HG03025 (cell line): ENCODE data around the gene TMEM135.
"Not testable (repeated sequence)": the region's sequence is repeated elsewhere in the genome, so short reads cannot be mapped to it uniquely, and the experiment has no call there.

Experiments
- ATAC-seq: cut with Tn5 transposase; IDR thresholded peaks from one replicate; pipeline ENCODE4 v1.9.1; 2021; ENCODE audit warnings: mild to moderate bottlenecking, moderate library complexity; ENCODE audit not compliant: unreplicated experiment, low FRiP score

The TMEM135 gene

DNA sequence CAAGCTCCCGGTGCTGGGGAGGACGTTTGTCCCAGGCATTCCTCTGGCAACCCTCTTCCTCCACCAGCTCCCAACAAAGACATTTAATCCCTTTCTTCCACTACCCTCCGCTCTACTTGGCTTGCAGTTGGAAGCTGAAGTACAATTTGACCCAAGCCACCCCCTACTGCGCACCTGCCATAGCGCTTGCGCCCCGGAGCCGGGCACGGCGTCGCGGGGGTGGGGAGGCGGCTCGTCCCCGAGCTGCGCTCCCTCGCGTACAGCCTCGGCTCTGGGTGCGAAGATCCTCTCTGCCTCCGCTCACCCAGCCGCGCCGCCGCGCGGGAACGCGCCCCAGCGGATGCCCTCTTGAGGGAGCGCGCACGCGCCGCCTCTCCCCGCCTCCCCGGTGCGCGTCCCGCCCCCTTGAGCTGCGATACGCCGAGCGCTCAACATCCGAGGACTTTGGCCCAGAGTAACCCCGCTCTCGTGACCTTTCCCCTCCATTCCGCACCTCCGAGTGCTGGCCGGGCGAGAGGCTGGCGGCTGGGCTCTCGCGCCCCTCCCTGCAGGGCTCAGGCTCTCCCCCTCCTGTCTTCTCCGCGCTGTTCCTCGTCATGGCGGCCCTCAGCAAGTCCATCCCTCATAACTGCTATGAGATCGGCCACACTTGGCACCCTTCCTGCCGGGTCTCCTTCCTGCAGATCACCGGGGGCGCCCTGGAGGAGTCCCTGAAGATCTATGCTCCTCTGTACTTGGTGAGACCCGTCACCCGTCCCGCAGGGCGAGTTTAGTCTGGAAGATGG, at the start of gene TMEM135:
TSS of gene TMEM135 (plus strand) at position 485 of the 785 bp plus-strand sequence. CDS start at position 597, 112 bp downstream.
- peak; percentile 99 for ATAC-seq

- no peak for ATAC-seq
Measured at GRCh38 chr11:86988351-86988881, 49.3 kb upstream of the TMEM135 start.

DNA sequence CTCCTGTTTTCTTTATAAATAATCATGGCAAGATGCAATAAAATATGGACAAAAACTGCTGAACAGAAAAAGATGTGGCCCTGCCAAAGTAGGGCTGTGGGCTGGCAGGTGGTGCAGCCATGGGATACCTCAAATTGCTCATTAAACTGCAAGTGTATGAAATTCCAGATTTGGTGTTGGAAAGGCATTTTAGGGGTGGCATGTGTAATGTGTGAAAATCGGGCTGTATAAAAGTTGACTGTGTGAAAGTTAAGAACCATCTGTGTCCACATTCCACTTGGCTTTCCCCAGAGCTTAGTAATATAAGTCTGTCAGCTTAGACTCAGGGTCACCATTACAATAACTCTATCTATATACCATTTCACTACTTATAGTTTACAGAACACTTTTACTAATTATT, 47.7 kb upstream of the TMEM135 start:
- no peak for ATAC-seq

GRCh38 chr11:86990515-86990914, 47.2 kb upstream of the TMEM135 start:
- no peak for ATAC-seq

GRCh38 chr11:86991341-86991740, 46.4 kb upstream of the TMEM135 start:
- ATAC-seq = no peak

- not testable (repeated sequence) for ATAC-seq
Measured at GRCh38 chr11:86992340-86992739, 45.4 kb upstream of the TMEM135 start.

GRCh38 chr11:86993031-86993430, 44.7 kb upstream of the TMEM135 start:
- no peak for ATAC-seq

DNA sequence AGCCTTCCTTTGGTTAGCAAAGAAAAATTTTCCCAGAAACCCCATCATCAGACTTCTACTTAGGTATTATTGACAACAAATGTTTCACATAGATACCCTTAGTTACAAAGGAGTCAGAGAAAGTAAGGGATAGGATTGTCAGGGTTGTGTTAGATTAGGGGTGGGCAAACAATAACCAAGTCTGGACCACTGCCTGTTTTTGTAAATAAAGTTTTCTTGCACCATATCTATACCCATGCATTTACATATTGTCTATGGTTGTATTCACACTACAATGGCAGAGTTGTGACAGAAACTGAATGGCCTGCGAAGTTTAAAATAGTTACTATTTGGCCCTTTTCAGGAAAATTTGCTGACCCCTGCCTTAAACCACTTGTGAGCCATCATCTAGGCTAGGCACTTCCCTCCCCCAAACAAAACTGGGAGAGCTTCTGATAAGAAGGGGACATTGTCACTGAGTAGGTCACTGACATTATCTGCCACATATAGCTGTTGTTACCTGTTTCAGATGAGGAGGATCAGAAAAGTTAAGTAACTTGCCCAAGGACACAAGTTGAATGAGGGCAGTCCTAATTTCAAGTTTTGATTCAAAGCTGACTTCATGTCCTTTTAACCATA, 40.7 kb upstream of the TMEM135 start:
- ATAC-seq = no peak

DNA sequence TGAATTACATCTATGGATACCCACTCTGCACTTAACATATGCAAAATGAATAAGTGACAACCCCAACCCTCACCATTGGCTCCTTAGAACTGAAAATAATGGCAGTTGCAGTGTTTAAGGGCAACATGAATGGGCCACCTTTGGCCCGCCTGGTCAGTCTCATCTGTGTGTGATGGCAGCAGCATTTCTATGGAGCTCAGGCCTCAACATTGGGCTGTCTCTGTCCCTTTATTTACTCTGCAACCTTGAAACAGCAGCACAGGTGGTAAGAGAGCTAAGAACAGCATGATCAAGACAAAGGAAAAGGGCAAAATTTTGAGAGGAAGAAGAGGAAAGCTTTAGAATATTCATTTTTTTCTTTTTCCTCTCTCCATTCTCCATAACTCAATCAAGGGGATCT, 38.3 kb upstream of the TMEM135 start:
- ATAC-seq = no peak

DNA sequence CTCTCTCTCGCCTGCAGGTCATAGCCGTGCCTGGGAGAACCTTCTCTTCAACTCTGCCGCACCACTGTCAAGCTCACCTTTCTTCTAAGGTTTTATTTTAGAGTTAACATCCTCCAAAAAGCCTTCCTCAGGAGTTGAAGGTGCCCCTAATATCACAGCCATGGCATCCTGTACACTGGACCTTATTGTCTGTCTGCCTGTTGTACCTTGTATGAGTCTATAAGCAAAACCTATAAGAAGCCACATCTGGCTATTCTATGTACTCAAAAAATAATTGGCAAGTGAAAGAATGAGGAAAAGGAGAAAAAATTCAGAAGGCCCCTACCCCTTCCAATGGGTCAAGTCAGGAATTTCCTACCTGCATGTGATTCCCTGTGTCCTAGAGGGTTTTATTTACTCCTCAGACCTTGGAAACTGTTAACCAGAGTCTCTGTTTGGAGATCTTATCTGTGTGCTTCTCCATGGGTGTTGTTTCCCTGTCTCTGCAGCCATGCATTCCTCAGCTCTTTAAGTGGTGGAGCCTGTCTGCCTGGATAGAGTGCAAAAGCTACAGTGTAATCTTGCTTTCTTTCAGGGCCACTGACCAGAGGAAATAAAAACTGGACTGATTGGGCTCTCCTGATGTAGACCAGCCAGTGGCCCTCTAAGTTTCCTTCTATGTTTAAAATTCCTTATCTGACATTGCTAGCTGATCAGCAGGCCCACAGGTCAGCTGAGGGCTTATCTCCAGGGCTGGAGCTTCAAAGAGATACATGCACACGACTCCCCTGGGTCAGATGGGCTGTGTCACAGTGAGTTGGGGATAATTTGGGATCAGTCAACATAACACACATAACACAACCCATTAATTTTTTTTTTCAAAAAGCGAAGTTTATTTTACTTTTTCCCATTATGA, 37.6 kb upstream of the TMEM135 start:
- ATAC-seq = no peak

GRCh38 chr11:87002918-87003317, 34.8 kb upstream of the TMEM135 start:
- ATAC-seq = no peak

GRCh38 chr11:87004281-87004680, 33.5 kb upstream of the TMEM135 start:
- not testable (repeated sequence) for ATAC-seq

DNA sequence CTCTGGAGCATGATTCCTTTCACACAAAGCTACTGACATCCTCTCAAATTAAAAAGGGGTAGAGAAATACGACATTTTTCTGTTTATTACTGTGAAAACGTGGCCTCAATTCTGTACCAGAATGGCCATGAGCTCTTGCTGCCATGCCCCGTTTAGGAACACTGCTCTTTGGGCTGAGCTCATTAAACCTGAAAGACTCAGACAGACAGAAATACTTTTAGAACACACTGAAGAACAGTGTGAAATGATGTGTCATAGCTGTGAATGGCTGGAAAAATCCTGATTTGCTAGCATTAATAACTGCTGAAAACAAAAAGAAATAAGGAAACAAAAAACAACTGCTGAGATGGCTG, 32.2 kb upstream of the TMEM135 start:
- ATAC-seq = no peak

GRCh38 chr11:87006035-87006434, 31.7 kb upstream of the TMEM135 start:
- ATAC-seq = no peak

DNA sequence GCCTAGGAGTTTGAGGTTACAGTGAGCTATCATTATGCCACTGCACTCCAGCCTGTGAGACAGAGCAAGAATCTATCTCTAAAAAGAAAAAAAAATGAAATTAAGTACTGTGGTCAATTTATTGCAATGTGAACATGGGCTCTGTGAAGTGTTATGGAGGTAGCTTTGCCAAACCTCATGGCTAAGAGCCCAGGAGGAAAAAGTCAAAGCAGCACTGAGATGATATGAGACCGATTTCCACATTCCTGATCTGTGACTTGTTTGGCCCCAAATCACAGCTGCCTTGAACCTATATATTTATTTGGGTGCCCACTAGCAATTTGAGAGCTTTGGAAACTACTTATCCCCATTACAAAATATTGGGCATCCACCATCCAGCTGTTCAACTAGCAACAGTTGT, 29.8 kb upstream of the TMEM135 start:
- ATAC-seq = no peak

GRCh38 chr11:87012089-87012488, 25.6 kb upstream of the TMEM135 start:
- ATAC-seq = no peak

- ATAC-seq = no peak
Measured at GRCh38 chr11:87012673-87013072, 25.1 kb upstream of the TMEM135 start.

- ATAC-seq = no peak
Measured at GRCh38 chr11:87013912-87014825, 23.6 kb upstream of the TMEM135 start.

GRCh38 chr11:87015645-87016044, 22.1 kb upstream of the TMEM135 start:
- no peak for ATAC-seq
